HG03469 (cell line): ENCODE data around the gene OGDH.
"Not testable (repeated sequence)": the region's sequence is repeated elsewhere in the genome, so short reads cannot be mapped to it uniquely, and the experiment has no call there.

ENCODE experiments used
- ATAC-seq: cut with Tn5 transposase; IDR thresholded peaks from one replicate; pipeline ENCODE4 v1.9.1; 2021; ENCODE audit warnings: mild to moderate bottlenecking, moderate library complexity, moderate number of reproducible peaks; ENCODE audit not compliant: unreplicated experiment

The OGDH gene

GRCh38 chr7:44729949-44730590 is 123.6 kb downstream of the OGDH start:
- ATAC-seq, result no peak

GRCh38 chr7:44732971-44733370 is 126.5 kb downstream of the OGDH start:
- ATAC-seq, result not testable (repeated sequence)

- ATAC-seq, result no peak
Measured at GRCh38 chr7:44733708-44734481, 127.5 kb downstream of the OGDH start.

GRCh38 chr7:44735403-44736165 is 129.2 kb downstream of the OGDH start:
- no peak for ATAC-seq

GRCh38 chr7:44736896-44737295 is 130.5 kb downstream of the OGDH start:
- no peak for ATAC-seq

- ATAC-seq, result no peak
Measured at GRCh38 chr7:44738051-44738723, 131.8 kb downstream of the OGDH start.

- no peak for ATAC-seq
Measured at GRCh38 chr7:44738876-44739665, 132.6 kb downstream of the OGDH start.

- ATAC-seq, result no peak
Measured at GRCh38 chr7:44740055-44740454, 133.6 kb downstream of the OGDH start.

GRCh38 chr7:44743750-44744149 is 137.3 kb downstream of the OGDH start:
- no peak for ATAC-seq

GRCh38 chr7:44748045-44748947 is 141.9 kb downstream of the OGDH start, which contains the start of gene ZMIZ2:
Gene ZMIZ2 (plus strand): TSS chr7:44748847. CDS start chr7:44756250, 7,403 bp downstream.
- ATAC-seq, result peak; percentile 46

- no peak for ATAC-seq
Measured at GRCh38 chr7:44748948-44749731, 142.7 kb downstream of the OGDH start.

- no peak for ATAC-seq
Measured at GRCh38 chr7:44749992-44750391, 143.6 kb downstream of the OGDH start.

- ATAC-seq, result no peak
Measured at GRCh38 chr7:44750424-44750823, 144.0 kb downstream of the OGDH start.

- ATAC-seq, result peak; percentile 61
Measured at GRCh38 chr7:44750921-44751571, 144.6 kb downstream of the OGDH start.

- ATAC-seq, result no peak
Measured at GRCh38 chr7:44752822-44753221, 146.4 kb downstream of the OGDH start.

GRCh38 chr7:44754802-44755697 is 148.6 kb downstream of the OGDH start:
- no peak for ATAC-seq
